ENCODE results near the gene PPP1R26.

Gene PPP1R26

DNA sequence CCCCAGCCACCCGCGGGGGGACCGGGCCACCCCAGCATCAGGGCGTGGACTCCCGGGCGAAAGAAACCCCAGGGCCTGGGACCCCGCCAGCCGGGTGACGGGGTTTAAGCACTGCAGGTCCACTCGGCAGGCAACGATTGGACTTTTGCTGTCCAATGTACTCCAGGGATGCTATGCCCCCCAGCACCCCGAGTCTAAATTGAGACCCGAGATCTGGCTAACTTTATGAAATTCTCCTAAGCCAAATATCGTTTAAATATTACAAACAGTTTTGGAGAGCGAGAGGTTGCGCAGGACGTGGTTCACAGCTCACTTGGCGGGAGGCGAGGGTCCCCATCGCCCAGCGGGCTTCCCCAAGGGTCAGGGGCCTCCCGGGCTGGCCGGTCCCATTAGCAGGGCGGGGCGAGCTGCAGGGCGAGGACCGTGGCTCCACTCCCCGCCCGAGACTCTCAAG is 20.5 kb downstream of the PPP1R26 start:
- DNase-seq (ENCODE audit: low read depth, low spot score) = no peak
- TF ChIP-seq, protein P1, sequence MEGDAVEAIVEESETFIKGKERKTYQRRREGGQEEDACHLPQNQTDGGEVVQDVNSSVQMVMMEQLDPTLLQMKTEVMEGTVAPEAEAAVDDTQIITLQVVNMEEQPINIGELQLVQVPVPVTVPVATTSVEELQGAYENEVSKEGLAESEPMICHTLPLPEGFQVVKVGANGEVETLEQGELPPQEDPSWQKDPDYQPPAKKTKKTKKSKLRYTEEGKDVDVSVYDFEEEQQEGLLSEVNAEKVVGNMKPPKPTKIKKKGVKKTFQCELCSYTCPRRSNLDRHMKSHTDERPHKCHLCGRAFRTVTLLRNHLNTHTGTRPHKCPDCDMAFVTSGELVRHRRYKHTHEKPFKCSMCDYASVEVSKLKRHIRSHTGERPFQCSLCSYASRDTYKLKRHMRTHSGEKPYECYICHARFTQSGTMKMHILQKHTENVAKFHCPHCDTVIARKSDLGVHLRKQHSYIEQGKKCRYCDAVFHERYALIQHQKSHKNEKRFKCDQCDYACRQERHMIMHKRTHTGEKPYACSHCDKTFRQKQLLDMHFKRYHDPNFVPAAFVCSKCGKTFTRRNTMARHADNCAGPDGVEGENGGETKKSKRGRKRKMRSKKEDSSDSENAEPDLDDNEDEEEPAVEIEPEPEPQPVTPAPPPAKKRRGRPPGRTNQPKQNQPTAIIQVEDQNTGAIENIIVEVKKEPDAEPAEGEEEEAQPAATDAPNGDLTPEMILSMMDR (IDR thresholded peaks at IDR 0.05; ENCODE audit: low read depth, low read length) = no peak
- in situ Hi-C loops (cut with HindIII; ENCODE audit: low sequenced_read_pairs) = no loop called here
- peak overlapping the region; percentile 77 for H3K4me3 ChIP-seq (ENCODE audit: low read depth, low read length)

DNA sequence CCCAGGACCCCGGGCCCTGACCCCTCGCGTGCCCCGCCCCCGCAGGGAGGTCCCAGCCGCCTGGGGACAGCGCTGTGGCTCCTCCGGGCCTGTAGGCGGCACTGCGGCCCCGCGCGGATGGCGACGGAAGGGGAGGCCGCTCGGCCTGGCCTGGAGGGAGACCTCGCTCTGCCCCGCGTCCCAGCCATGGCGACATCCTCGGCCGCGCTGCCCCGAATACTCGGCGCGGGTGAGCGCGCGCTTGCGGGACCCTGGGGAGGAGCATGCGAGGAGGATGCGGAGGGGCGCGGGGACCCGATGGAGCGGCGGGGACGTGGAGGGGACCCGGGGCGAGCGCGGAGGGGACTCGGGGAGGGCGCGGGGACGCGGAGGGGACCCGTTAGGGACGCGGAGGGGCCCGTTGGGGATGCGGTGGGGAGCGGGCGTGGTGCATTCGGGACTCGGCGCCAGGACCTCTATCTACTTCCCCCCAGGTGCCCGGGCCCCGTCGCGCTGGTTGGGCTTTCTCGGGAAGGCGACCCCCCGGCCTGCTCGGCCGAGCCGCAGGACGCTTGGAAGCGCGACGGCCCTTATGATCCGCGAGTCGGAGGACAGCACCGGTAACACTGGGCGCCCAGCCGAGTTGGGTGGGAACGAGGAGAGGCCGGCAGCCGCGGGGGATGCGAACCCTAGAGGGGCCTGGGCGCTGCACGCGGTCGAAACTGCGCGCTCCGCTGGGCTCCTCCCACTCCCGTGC is 21.1 kb downstream of the PPP1R26 start, which contains the start of gene MRPS2:
TSS of gene MRPS2 (plus strand) at position 158 of the 736 bp plus-strand sequence. CDS start at position 187, 29 bp downstream.
- DNase-seq (ENCODE audit: low read depth, low spot score) = peak; percentile 86
- in situ Hi-C loops (cut with HindIII; ENCODE audit: low sequenced_read_pairs) = no loop called here
- TF ChIP-seq, protein P1 (IDR thresholded peaks at IDR 0.05; ENCODE audit: low read depth, low read length) = peak; percentile 81
- H3K4me3 ChIP-seq (ENCODE audit: low read depth, low read length) = peak within 1 kb of the TSS; percentile 77

DNA sequence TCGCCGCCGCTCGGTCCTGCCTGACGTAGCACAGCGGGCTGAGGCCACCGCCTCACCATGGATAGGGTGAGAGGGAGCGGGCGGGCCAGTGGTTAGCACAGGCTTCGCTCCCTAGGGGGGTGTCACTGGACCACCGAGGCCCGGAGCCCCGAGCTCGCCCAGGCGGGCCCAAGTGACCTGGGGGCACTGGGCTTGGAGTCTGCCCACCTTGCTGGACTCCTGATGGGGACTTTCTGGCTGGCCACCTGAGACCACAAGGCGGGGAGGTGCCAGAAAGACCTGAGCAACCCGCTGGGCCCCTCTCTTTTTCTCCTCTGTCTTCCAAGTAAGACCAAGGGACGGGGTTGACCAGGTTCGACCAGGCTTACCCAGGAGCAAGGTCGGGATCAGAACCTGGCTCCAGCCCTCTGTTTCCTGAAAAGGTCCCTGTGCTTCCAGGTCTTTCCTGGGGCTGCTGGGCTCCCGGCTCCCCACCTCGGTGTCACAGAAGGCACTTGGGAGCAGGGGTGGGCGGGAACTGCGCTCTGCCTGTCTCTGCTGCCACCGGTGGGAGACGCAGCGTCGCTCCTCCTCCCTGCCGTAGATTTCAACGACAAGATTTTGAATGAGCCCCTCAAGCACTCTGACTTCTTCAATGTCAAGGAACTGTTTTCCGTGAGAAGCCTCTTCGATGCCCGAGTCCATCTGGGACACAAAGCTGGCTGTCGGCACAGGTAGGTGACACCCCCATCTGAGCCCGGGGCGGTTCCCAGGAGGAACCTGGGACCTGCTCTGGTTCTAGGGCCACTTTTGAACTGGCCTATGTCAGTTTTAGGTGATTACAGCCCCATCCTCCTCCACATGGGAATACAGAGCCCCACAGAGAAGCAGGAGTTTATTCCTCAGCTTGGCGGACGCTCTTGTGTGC is 21.9 kb downstream of the PPP1R26 start:
- in situ Hi-C loops (cut with HindIII; ENCODE audit: low sequenced_read_pairs) = no loop called here
- peak; percentile 50 for DNase-seq (ENCODE audit: low read depth, low spot score)

DNA sequence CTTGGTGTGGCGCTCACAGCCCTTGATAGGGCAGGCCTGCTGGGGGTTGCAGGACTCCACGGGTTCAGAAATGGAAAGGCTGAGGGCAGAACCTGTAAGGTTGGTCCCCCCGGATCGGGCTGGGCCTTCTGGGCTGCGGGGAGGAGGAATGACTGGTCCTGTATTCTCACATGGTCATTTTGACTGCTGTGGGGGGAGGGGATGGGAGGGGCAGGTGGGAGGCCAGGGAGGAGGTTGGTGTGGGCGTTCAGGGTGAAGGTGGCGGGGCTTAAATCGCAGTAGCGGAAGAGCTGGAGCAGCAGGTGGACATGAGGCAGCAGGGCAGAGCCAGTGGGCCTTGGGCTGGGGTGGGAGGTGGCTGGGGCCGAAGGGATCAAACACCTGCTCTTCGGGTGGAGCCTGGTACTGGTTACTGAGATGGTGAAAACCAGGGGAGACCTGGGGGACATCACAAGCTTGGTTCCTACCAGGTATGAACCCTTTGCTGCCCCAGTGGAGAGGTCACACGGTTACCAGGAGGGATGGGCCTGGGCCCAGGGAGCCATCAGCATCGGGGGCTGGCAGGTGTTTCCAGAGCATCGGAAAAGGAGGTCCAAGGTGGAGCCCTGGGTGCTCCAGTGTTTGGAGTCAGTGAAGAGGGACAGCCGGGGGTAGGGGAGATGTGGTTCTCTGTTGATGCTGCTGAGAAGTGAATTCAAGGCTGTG is 22.7 kb downstream of the PPP1R26 start:
- in situ Hi-C loops (cut with HindIII; ENCODE audit: low sequenced_read_pairs) = no loop called here
- TF ChIP-seq, protein P1 (IDR thresholded peaks at IDR 0.05; ENCODE audit: low read depth, low read length) = no peak
- no peak overlapping the region for H3K4me3 ChIP-seq (ENCODE audit: low read depth, low read length)
- DNase-seq (ENCODE audit: low read depth, low spot score) = no peak

More for the DNA sequence above, 21.9 kb downstream of the PPP1R26 start:
- TF ChIP-seq, protein P1 (IDR thresholded peaks at IDR 0.05; ENCODE audit: low read depth, low read length) = no peak
- peak overlapping the region; percentile 77 for H3K4me3 ChIP-seq (ENCODE audit: low read depth, low read length)

DNA sequence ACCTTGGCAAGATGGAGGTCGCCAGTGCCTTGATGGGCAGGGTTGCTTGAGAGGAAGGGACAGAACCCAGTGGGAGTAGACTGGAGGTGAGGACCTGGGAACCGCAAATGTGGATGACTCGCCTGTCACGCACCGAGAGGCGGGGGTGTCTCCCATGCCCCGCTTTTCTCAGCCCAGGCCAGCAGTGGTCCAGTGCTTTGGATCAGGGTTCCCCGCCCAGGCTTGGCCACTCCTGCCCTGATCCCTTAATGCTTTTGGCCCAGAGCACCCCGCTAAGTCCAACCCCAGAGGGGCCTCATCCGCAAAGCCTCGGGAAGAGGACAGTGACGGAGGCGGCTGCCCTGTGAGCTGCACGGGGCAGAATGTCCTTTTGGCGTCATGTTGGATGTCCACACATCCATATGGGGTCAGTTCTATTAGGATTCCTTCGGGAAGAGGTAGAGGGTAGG is 23.3 kb downstream of the PPP1R26 start:
- no peak overlapping the region for H3K4me3 ChIP-seq (ENCODE audit: low read depth, low read length)
- in situ Hi-C loops (cut with HindIII; ENCODE audit: low sequenced_read_pairs) = no loop called here
- DNase-seq (ENCODE audit: low read depth, low spot score) = no peak
- TF ChIP-seq, protein P1 (IDR thresholded peaks at IDR 0.05; ENCODE audit: low read depth, low read length) = no peak
